Fibroblast of the conjunctiva (primary cell): ENCODE measurements around the gene SDK2.

Experiments used
- DNase-seq: peaks from one replicate; pipeline ENCODE4 v3.0.0-alpha.2; 2010; ENCODE audit warnings: low read depth

The SDK2 gene

GRCh38 chr17:73533127-73533526, 111.1 kb downstream of the SDK2 start:
- DNase-seq, result no peak

- no peak for DNase-seq
These were observed 111.8 kb downstream of the SDK2 start for GRCh38 chr17:73532421-73532901.

- no peak for DNase-seq
These were observed 113.1 kb downstream of the SDK2 start for GRCh38 chr17:73531158-73531557.

- no peak for DNase-seq
These were observed 115.6 kb downstream of the SDK2 start for GRCh38 chr17:73528679-73529078.

GRCh38 chr17:73526952-73527351, 117.3 kb downstream of the SDK2 start:
- no peak for DNase-seq

GRCh38 chr17:73524941-73525679, 119.1 kb downstream of the SDK2 start:
- no peak for DNase-seq

- no peak for DNase-seq
These were observed 121.5 kb downstream of the SDK2 start for GRCh38 chr17:73522696-73523095.

GRCh38 chr17:73522107-73522506, 122.1 kb downstream of the SDK2 start:
- no peak for DNase-seq

- DNase-seq, result no peak
These were observed 122.9 kb downstream of the SDK2 start for GRCh38 chr17:73521376-73521775.

GRCh38 chr17:73520369-73520761, 123.9 kb downstream of the SDK2 start:
- no peak for DNase-seq

GRCh38 chr17:73519714-73520368, 124.4 kb downstream of the SDK2 start:
- DNase-seq, result no peak

- no peak for DNase-seq
These were observed 125.2 kb downstream of the SDK2 start for GRCh38 chr17:73519011-73519410.

- DNase-seq, result no peak
These were observed 127.8 kb downstream of the SDK2 start for GRCh38 chr17:73516431-73516830.

GRCh38 chr17:73514146-73514863, 129.9 kb downstream of the SDK2 start:
- no peak for DNase-seq

GRCh38 chr17:73513426-73513825, 130.8 kb downstream of the SDK2 start:
- no peak for DNase-seq

- DNase-seq, result no peak
These were observed 132.5 kb downstream of the SDK2 start for GRCh38 chr17:73511719-73512115.

GRCh38 chr17:73510981-73511718, 133.1 kb downstream of the SDK2 start:
- no peak for DNase-seq

GRCh38 chr17:73508931-73509605, 135.2 kb downstream of the SDK2 start:
- DNase-seq, result no peak

- no peak for DNase-seq
These were observed 136.0 kb downstream of the SDK2 start for GRCh38 chr17:73508057-73508930.
